Bronchial epithelial cell (primary cell): Measurements from ENCODE around the gene TRIM17. TPM values are rescaled to one million over a fixed set of nuclear protein-coding genes. Genes with fewer than 3 reads are reported as not detected.

Experiments
- DNase-seq: peaks from one replicate; pipeline ENCODE4 v3.0.0-alpha.2; 2010; ENCODE audit warnings: low read depth
- FAIRE-seq: peaks from 2 replicates; lab custom pipeline; 2011; peaks lifted over from hg19 to GRCh38; lab: Jason Lieb, UNC
- H3K27me3 ChIP-seq: 2 replicates; pipeline ENCODE4 v1.5.1; 2011; ENCODE audit warnings: low read length; ENCODE audit not compliant: control insufficient read depth, insufficient read depth
- H3K36me3 ChIP-seq: 2 replicates; pipeline ENCODE4 v1.5.1; 2011; ENCODE audit warnings: low read length; ENCODE audit not compliant: control insufficient read depth, insufficient read depth
- H3K4me3 ChIP-seq: 2 replicates; pipeline ENCODE4 v1.5.1; 2011; ENCODE audit warnings: mild to moderate bottlenecking, low read depth, low read length, control low read depth
- total RNA-seq: library from RNA; depleted of rRNA; stranded (reverse); fragments of >200 nt; gene quantifications from 2 replicates; pipeline ENCODE4 v1.2.1, GENCODE V29; 2014
- TF ChIP-seq, protein P1 (sequence below): IDR thresholded peaks from 2 replicates; pipeline ENCODE4 v1.5.1; 2011; ENCODE audit warnings: mild to moderate bottlenecking, moderate library complexity, low read length, control low read depth, inconsistent platforms; ENCODE audit not compliant: insufficient read depth, severe bottlenecking

Gene TRIM17
- total RNA-seq, 1 donor from 2014 or later: 1.6 TPM

DNA sequence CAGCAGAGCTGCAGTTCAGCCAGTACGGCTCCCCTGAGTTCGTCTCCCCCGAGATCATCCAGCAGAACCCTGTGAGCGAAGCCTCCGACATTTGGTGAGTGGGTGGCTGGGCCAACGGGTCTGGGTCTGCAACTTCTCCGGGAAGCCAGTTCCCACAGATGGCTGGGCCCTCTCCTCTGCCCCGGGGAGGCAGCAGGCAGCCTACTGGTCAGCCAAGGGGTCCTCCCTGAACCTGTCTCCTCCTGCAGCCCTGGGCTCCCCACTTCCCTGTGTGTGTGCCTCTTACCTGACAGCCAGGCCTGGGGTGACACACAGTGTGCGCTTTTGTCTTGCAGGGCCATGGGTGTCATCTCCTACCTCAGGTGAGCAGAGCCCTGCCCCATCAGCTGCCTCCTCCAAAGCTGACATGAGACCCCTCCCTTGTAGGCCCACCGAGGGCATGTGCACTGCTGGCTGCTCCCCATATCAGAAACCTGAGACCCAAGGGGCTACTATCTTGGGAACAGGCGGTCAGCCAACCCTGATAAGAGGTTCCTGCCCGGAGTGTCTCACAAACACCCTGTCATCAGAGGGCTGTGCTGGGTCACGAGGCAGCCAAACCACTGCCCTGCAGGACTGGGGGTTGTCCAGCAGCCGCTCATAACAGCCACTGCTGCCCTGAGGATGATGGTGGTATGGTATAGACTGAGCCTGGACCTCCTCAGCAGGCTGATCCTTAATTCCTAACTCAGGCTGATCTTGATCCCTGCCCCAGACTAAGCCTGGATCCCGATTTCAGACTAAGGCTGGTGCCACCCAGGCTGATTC, 47.7 kb downstream of the TRIM17 start:
- Histone ChIP-seq H3K4me3 (no peak overlapping the region), H3K36me3 (no peaks in the 10 kb centered on the region), H3K27me3 (peaks cover 5% of the 10 kb centered on the region)
- FAIRE-seq (peak; percentile 43), DNase-seq (no peak)
- TF ChIP-seq, protein P1, sequence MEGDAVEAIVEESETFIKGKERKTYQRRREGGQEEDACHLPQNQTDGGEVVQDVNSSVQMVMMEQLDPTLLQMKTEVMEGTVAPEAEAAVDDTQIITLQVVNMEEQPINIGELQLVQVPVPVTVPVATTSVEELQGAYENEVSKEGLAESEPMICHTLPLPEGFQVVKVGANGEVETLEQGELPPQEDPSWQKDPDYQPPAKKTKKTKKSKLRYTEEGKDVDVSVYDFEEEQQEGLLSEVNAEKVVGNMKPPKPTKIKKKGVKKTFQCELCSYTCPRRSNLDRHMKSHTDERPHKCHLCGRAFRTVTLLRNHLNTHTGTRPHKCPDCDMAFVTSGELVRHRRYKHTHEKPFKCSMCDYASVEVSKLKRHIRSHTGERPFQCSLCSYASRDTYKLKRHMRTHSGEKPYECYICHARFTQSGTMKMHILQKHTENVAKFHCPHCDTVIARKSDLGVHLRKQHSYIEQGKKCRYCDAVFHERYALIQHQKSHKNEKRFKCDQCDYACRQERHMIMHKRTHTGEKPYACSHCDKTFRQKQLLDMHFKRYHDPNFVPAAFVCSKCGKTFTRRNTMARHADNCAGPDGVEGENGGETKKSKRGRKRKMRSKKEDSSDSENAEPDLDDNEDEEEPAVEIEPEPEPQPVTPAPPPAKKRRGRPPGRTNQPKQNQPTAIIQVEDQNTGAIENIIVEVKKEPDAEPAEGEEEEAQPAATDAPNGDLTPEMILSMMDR: no peak

DNA sequence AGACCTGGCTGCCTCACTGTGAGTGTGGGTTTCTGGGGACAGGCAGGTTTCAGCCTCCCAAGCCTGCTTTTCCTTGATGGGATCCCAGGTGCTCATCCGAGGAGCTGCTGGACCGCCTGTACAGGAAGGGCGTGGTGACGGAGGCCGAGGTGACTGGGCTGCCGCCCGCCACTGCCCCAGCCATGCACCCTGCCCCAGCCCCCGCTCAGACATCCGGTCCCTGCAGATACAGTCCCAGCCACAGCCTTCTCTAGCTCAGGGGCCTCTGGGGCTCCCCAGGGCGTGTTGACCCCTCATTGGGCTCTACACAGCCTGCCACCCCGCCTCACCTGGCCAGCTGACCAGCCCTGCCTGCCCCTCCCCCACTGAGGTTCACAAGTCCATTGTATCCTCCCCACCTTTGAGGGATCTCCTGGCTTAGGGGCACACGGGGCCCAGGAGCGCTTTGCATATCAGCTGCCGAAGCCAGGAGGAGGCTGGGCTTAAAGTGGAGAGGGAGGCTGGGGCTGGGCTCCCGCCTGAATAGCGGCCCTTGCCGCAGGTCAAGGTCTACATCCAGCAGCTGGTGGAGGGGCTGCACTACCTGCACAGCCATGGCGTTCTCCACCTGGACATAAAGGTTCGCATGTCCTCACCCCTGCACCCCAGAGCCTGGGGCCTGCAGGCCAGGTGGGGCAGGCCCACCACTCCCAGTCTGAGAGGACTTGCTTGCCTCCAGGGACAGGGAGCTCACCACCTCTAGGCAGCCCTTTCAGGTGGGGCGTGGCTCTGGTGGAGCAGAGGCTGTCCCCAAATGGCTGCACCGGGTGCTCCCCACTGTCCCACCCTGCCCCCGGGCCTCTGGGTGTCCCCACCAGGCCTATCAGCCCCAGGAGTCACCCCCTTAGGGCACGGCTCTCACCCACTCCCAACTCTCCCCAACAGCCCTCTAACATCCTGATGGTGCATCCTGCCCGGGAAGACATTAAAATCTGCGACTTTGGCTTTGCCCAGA, 48.6 kb downstream of the TRIM17 start:
- peaks cover 5% of the 10 kb centered on the region for H3K27me3 ChIP-seq
- no peak overlapping the region for H3K4me3 ChIP-seq
- TF ChIP-seq, protein P1: no peak
- DNase-seq (peak; percentile 14), FAIRE-seq (no peak)
- H3K36me3 ChIP-seq: no peaks in the 10 kb centered on the region

DNA sequence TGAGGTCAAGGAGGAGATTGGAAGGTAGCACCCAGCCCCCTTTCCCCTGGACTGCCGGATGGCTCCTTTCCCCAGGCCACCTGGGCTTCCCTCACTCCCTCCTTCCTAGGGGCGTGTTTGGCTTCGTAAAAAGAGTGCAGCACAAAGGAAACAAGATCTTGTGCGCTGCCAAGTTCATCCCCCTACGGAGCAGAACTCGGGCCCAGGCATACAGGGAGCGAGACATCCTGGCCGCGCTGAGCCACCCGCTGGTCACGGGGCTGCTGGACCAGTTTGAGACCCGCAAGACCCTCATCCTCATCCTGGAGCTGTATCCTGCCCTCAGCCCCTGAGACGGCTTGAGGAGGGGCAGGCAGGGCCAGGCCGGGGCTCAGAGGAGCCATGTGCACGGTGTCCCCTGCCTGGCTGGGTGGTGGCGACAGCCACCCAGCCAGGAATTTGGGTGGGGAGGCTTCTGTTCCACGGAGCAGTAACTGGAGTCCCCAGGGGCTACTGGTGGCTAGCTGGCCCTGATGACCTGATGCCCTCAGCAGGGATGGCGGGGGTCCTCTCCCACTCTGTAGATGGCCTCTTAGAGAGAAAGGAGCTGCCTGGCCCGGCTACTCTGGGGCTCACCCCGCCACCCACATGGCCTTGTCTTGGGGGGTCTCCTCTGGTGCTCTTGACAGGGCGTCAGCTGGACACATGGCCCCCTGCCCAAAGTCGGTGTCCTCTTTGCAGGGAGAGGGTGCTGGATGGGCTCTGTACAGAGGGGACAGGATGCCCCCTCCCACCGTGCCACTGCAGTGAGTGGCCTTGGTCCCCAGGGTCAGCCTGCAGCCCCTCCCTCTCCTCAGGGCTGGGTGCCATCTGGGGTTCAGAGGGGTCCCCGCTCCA, 49.6 kb downstream of the TRIM17 start:
- Histone ChIP-seq H3K36me3 (no peaks in the 10 kb centered on the region), H3K27me3 (peaks cover 5% of the 10 kb centered on the region), H3K4me3 (no peak overlapping the region)
- TF ChIP-seq, protein P1: no peak
- FAIRE-seq (no peak), DNase-seq (no peak)

DNA sequence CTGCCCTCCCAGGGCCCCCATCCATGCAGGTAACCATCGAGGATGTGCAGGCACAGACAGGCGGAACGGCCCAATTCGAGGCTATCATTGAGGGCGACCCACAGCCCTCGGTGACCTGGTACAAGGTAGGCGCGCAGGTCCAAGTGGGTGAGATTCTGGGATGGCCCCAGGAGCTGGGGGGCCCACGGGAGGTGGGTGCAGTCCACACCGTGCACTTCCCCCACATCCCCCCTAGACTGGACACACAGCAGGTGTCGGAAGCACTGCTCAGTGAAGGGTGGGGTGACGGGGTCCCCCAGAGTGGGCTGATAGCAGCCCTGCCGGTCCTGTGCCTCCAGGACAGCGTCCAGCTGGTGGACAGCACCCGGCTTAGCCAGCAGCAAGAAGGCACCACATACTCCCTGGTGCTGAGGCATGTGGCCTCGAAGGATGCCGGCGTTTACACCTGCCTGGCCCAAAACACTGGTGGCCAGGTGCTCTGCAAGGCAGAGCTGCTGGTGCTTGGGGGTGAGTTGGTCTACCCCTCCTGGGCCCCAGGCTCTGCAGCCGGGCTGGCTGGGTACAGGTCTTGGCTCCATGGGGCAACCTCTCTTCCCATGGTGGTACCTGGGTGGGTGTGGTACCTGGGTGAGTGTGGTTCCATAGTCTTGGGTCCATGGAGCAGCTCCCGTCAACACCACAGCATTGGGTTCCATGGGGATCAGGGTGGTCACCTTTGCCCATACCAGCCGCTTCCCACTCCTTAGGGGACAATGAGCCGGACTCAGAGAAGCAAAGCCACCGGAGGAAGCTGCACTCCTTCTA, 50.4 kb downstream of the TRIM17 start:
- no peak for FAIRE-seq
- H3K27me3 ChIP-seq: peaks cover 5% of the 10 kb centered on the region

More for the DNA sequence above, 50.4 kb downstream of the TRIM17 start:
- Histone ChIP-seq H3K36me3 (no peaks in the 10 kb centered on the region), H3K4me3 (no peak overlapping the region)
- TF ChIP-seq, protein P1: no peak
- no peak for DNase-seq
